WERI-Rb-1 (cell line): Measurements from ENCODE around the gene TMEM126A.

ENCODE experiments used
- DNase-seq: peaks from one replicate; pipeline ENCODE4 v3.0.0-alpha.2; 2020
- H3K27ac ChIP-seq: fragments of 250-450 bp; sonication (Bioruptor Pico); 2 replicates; pipeline ENCODE4 v1.5.1; 2020; ENCODE audit warnings: mild to moderate bottlenecking, moderate library complexity
- H3K27me3 ChIP-seq: fragments of 250-450 bp; sonication (Bioruptor Pico); 2 replicates; pipeline ENCODE4 v1.5.1; 2021; ENCODE audit warnings: mild to moderate bottlenecking, low read depth, moderate library complexity; ENCODE audit not compliant: insufficient read depth, severe bottlenecking
- H3K36me3 ChIP-seq: fragments of 250-450 bp; sonication (Bioruptor Pico); 2 replicates; pipeline ENCODE4 v1.5.1; 2020; ENCODE audit warnings: mild to moderate bottlenecking, moderate library complexity
- H3K4me3 ChIP-seq: 2 replicates; pipeline ENCODE4 v1.5.1; 2011; ENCODE audit warnings: low read depth, mild to moderate bottlenecking, control low read depth, low read length
- H3K9me3 ChIP-seq: fragments of 250-450 bp; sonication (Bioruptor Pico); 2 replicates; pipeline ENCODE4 v1.5.1; 2021; ENCODE audit warnings: mild to moderate bottlenecking, moderate library complexity; ENCODE audit not compliant: severe bottlenecking
- CTCF ChIP-seq: IDR thresholded peaks from 2 replicates; pipeline ENCODE4 v1.5.1; 2011; ENCODE audit warnings: low read depth, mild to moderate bottlenecking, control low read depth, inconsistent platforms, low read length

TMEM126A gene

GRCh38 chr11:85672105-85672902 is 24.5 kb downstream of the TMEM126A start:
- no peaks in the 10 kb centered on the region for H3K27me3 ChIP-seq
- H3K9me3 ChIP-seq: peaks cover 7% of the 10 kb centered on the region
- no peak for DNase-seq
- H3K36me3 ChIP-seq: no peaks in the 10 kb centered on the region
- no peak overlapping the region for H3K4me3 ChIP-seq
- TF ChIP-seq CTCF: no peak
- no peak overlapping the region for H3K27ac ChIP-seq

GRCh38 chr11:85673393-85673792 is 25.6 kb downstream of the TMEM126A start:
- no peak for DNase-seq
- no peak overlapping the region for H3K4me3 ChIP-seq
- TF ChIP-seq CTCF: no peak
- no peaks in the 10 kb centered on the region for H3K36me3 ChIP-seq
- peaks cover 7% of the 10 kb centered on the region for H3K9me3 ChIP-seq
- H3K27me3 ChIP-seq: no peaks in the 10 kb centered on the region
- H3K27ac ChIP-seq: no peak overlapping the region

- Histone ChIP-seq H3K27me3 (no peaks in the 10 kb centered on the region), H3K9me3 (no peaks in the 10 kb centered on the region), H3K4me3 (no peak overlapping the region), H3K36me3 (no peaks in the 10 kb centered on the region), H3K27ac (no peak overlapping the region; the same call in 1 of the 2 replicates)
- no peak for DNase-seq
- TF ChIP-seq CTCF: no peak
These were observed 31.8 kb downstream of the TMEM126A start for GRCh38 chr11:85679576-85679975.

- no peaks in the 10 kb centered on the region for H3K27me3 ChIP-seq
- peak; percentile 40 for DNase-seq
- H3K36me3 ChIP-seq: no peaks in the 10 kb centered on the region
- no peak overlapping the region for H3K27ac ChIP-seq
- no peak for TF ChIP-seq CTCF
- no peak overlapping the region for H3K4me3 ChIP-seq
- H3K9me3 ChIP-seq: no peaks in the 10 kb centered on the region
These were observed 33.1 kb downstream of the TMEM126A start for GRCh38 chr11:85680897-85681296.

- H3K9me3 ChIP-seq: no peaks in the 10 kb centered on the region
- peak overlapping the region; percentile 40 for H3K4me3 ChIP-seq
- H3K27me3 ChIP-seq: no peaks in the 10 kb centered on the region
- H3K27ac ChIP-seq: no peak overlapping the region
- H3K36me3 ChIP-seq: no peaks in the 10 kb centered on the region
- DNase-seq: peak; percentile 38
- no peak for TF ChIP-seq CTCF
These were observed 34.9 kb downstream of the TMEM126A start for GRCh38 chr11:85682330-85683305.
